HG03457 (cell line): ENCODE data around the gene PCDHGB3.
A peak's percentile ranks its signal among the peaks of the same experiment; 100 is the strongest.
"Not testable (repeated sequence)": the region's sequence is repeated elsewhere in the genome, so short reads cannot be mapped to it uniquely, and the experiment has no call there.

ENCODE experiments used
- ATAC-seq: cut with Tn5 transposase; IDR thresholded peaks from one replicate; pipeline ENCODE4 v1.9.1; 2021; ENCODE audit warnings: moderate number of reproducible peaks; ENCODE audit not compliant: unreplicated experiment

PCDHGB3 gene

DNA sequence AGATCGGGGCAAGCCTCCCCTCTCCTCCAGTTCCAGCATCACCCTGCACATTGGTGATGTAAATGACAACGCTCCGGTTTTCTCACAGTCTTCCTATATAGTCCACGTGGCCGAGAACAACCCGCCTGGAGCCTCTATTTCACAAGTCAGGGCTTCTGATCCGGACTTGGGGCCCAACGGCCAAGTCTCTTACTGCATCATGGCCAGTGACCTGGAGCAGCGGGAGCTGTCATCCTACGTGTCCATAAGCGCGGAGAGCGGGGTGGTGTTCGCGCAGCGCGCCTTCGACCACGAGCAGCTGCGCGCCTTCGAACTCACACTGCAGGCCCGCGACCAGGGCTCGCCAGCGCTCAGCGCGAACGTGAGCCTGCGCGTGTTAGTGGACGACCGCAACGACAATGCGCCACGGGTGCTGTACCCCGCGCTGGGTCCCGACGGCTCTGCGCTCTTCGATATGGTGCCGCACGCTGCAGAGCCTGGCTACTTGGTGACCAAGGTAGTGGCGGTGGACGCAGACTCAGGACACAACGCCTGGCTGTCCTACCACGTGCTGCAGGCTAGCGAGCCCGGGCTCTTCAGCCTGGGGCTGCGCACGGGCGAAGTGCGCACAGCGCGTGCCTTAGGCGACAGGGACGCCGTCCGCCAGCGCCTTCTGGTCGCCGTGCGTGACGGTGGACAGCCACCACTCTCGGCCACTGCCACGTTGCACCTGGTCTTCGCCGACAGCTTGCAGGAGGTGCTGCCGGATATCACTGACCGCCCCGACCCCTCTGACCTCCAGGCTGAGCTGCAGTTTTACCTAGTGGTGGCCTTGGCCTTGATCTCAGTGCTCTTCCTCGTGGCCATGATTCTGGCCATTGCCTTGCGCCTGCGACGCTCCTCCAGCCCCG, 19.4 kb downstream of the PCDHGB3 start:
- no peak for ATAC-seq

DNA sequence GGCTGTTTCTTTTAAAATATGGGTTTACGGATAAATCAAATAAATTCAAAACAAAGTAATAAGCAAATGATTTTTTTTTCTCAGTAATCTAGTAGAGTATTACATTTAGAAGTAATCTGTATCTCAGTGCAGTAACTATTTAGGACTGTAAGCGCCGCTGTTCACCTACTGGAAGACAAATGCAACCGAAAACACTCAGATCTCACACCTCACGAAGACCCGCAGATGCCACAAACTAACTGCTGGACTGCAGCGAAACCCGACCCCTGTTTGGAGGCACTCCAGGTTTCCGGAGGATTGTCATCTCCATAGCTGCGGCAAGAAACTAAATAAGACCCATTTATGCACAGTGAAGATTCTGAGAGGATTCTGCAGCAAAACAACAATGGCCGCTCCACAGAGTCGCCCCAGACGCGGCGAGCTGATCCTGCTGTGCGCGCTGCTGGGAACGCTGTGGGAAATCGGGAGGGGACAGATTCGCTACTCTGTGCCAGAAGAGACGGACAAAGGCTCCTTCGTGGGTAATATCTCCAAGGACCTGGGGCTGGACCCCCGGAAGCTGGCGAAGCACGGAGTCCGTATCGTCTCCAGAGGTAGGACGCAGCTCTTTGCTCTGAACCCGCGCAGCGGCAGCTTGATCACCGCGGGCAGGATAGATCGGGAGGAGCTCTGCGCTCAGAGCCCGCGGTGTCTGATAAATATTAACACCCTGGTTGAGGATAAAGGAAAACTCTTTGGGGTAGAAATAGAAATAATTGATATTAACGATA, 22.6 kb downstream of the PCDHGB3 start, which contains the start of gene PCDHGA8:
Gene PCDHGA8 (plus strand): TSS at position 205 of the 770 bp plus-strand sequence. CDS start 181 bp downstream, at position 386.
- ATAC-seq = no peak

DNA sequence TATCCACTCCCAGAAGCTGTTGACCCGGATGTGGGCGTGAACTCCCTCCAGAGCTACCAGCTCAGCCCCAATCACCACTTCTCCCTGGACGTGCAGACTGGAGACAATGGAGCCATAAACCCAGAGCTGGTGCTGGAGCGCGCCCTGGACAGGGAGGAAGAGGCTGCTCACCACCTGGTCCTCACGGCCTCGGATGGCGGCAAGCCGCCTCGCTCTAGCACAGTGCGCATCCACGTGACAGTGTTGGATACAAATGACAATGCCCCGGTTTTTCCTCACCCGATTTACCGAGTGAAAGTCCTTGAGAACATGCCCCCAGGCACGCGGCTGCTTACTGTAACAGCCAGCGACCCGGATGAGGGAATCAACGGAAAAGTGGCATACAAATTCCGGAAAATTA, 23.2 kb downstream of the PCDHGB3 start:
- ATAC-seq = no peak

DNA sequence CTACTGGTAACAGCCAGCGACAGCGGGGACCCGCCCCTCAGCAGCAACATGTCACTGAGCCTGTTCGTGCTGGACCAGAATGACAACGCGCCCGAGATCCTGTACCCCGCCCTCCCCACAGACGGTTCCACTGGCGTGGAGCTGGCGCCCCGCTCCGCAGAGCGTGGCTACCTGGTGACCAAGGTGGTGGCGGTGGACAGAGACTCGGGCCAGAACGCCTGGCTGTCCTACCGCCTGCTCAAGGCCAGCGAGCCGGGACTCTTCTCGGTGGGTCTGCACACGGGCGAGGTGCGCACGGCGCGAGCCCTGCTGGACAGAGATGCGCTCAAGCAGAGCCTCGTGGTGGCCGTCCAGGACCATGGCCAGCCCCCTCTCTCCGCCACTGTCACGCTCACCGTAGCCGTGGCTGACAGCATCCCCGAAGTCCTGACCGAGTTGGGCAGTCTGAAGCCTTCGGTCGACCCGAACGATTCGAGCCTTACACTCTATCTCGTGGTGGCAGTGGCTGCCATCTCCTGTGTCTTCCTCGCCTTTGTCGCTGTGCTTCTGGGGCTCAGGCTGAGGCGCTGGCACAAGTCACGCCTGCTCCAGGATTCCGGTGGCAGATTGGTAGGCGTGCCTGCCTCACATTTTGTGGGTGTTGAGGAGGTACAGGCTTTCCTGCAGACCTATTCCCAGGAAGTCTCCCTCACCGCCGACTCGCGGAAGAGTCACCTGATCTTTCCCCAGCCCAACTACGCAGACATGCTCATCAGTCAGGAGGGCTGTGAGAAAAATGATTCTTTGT, 24.6 kb downstream of the PCDHGB3 start:
- not testable (repeated sequence) for ATAC-seq

DNA sequence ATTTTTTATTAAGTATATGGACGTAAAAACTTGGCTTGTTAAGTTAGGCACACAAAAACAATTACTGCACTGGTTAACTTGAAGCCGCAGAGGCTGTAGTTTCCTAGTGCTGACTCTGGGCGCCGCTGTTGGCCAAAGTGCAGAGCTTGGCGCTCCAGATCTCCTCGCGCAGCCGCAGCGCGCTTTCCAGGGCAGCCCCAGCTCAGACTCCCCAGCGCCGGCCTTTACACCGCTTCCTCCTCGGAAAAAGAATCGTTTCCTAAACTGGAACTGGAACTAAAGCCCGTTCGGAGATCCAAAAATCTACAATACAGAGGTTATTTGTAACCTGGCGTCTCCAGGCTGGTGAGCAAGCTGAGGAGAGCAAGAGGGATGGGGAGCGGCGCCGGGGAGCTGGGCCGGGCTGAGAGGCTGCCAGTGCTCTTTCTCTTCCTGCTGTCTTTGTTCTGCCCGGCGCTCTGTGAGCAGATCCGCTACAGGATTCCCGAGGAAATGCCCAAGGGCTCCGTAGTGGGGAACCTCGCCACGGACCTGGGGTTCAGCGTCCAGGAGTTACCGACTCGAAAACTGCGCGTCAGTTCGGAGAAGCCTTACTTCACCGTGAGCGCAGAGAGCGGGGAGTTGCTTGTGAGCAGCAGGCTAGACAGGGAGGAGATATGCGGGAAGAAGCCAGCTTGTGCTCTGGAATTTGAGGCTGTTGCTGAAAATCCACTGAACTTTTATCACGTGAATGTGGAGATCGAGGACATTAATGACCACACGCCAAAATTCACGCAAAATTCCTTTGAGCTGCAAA, 27.9 kb downstream of the PCDHGB3 start, which contains the start of gene PCDHGB5:
Gene PCDHGB5 (plus strand): TSS at position 192 of the 796 bp plus-strand sequence. CDS start 181 bp downstream, at position 373.
- not testable (repeated sequence) for ATAC-seq

DNA sequence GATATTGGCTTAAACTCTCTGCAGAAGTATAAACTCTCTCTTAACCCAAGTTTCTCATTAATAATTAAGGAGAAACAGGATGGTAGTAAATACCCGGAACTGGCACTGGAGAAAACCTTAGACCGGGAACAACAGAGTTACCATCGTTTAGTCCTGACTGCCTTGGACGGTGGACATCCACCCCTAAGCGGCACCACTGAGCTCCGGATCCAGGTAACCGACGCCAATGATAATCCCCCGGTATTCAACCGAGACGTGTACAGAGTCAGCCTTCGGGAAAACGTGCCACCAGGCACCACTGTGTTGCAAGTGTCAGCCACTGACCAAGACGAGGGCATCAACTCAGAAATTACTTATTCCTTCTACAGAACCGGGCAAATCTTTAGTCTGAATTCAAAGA, 28.6 kb downstream of the PCDHGB3 start:
- no peak for ATAC-seq

DNA sequence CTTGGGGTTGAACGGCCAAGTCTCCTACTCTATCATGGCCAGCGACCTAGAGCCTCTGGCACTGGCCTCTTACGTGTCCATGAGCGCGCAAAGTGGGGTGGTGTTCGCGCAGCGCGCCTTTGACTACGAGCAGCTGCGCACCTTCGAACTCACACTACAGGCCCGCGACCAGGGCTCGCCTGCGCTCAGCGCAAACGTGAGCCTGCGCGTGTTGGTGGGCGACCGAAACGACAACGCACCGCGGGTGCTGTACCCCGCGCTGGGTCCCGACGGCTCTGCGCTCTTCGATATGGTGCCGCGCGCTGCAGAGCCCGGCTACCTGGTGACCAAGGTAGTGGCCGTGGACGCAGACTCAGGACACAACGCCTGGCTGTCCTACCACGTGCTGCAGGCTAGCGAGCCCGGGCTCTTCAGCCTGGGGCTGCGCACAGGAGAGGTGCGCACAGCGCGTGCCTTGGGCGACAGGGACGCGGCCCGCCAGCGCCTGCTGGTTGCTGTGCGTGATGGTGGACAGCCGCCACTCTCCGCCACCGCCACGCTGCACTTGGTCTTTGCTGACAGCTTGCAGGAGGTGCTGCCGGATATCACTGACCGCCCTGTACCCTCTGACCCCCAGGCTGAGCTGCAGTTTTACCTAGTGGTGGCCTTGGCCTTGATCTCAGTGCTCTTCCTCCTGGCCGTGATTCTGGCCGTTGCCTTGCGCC, 29.7 kb downstream of the PCDHGB3 start:
- no peak for ATAC-seq

DNA sequence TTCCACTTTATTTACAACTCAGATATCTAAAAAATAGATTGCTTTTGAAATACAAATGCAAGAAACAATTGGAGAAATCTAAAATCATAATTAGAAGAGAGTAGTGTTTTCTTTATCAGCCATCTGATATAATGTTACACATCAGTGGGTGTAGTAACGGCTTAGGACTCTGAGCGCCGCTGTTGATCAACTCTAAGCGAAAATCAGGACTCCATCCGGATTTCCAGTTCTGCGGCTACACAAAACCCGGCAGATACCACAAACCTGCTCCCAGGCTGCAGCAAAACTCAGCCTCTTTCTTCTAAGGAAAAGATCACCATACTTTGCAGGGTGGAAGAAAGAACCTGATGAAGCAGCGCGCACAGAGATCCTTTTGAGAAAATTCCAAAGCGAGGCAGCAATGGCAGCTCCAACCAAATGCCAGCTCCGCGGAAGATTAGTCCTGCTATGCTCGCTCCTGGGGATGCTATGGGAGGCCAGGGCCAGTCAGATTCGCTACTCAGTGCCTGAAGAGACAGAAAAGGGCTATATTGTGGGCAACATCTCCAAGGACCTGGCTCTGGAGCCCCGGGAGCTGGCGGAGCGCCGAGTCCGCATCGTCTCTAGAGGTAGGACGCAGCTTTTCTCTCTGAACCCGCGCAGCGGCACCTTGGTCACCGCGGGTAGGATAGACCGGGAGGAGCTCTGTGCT, 32.7 kb downstream of the PCDHGB3 start, which contains the start of gene PCDHGA9:
Gene PCDHGA9 (plus strand): TSS at position 226 of the 691 bp plus-strand sequence. CDS start 175 bp downstream, at position 401.
- no peak for ATAC-seq

DNA sequence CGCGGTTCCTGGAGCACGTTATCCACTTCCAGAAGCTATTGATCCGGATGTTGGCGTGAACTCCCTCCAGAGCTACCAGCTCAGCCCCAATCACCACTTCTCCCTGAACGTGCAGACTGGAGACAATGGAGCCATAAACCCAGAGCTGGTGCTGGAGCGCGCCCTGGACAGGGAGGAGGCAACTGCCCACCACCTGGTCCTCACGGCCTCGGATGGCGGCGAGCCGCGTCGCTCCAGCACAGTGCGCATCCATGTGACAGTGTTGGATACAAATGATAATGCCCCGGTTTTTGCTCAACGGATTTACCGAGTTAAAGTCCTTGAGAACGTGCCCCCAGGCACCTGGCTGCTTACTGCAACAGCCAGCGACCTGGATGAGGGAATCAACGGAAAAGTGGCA, 33.3 kb downstream of the PCDHGB3 start:
- no peak for ATAC-seq

DNA sequence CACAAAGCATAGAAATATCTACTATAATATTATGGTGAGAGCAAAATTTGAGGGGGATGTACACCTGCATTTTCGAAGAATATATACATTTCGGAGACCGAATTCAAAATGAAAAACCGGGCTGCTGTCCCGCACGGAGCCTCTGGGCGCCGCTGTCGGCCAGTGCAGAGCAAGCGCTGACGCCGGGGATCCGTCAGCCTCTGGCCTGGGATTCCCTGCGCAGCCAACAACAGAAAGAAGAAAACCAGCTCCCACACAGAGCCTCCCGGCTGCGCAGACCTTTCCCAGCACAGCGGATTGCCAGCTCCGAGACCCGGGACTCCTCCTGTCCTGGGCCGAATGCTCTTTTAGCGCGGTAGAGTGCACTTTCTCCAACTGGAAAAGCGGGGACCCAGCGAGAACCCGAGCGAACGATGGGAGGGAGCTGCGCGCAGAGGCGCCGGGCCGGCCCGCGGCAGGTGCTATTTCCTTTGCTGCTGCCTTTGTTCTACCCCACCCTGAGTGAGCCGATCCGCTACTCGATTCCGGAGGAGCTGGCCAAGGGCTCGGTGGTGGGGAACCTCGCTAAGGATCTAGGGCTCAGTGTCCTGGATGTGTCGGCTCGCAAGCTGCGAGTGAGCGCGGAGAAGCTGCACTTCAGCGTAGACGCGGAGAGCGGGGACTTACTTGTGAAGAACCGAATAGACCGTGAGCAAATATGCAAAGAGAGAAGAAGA, 37.9 kb downstream of the PCDHGB3 start, which contains the start of gene PCDHGB6:
Gene PCDHGB6 (plus strand): TSS at position 232 of the 716 bp plus-strand sequence. CDS start 182 bp downstream, at position 414.
- ATAC-seq = not testable (repeated sequence)

DNA sequence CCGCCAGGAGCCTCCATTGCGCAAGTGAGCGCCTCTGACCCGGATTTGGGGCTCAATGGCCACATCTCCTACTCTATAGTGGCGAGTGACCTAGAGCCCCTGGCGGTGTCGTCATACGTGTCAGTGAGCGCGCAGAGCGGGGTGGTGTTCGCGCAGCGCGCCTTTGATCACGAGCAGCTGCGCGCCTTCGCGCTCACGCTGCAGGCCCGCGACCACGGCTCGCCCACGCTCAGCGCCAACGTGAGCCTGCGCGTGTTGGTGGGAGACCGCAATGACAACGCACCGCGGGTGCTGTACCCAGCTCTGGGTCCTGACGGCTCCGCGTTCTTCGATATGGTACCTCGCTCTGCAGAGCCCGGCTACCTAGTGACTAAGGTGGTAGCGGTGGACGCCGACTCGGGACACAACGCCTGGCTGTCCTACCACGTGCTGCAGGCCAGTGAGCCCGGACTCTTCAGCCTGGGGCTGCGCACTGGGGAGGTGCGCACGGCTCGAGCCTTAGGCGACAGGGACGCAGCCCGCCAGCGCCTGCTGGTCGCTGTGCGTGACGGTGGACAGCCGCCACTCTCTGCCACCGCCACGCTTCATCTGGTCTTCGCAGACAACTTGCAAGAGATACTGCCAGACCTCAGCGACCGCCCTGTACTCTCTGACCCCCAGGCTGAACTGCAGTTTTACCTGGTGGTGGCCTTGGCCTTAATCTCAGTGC, 39.7 kb downstream of the PCDHGB3 start:
- ATAC-seq = no peak

DNA sequence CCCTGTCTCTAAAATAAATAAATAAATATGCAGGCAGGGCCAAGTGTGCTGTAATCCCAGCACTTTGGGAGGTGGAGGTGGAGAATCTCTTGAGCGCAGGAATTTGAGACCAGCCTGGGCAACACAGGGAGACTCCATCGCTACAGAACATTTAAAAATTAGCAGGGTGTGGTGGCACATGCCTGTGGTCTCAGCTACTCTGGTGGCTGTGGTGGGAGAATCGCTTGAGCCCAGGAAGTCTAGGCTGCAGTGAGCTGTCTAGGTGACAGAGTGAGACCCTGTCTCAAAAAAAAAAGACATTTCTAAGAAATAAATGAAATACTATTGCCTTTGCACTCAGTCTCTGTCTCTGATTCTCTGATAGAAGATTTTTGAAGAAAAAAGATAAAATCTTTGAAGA, 41.5 kb downstream of the PCDHGB3 start:
- ATAC-seq = no peak

DNA sequence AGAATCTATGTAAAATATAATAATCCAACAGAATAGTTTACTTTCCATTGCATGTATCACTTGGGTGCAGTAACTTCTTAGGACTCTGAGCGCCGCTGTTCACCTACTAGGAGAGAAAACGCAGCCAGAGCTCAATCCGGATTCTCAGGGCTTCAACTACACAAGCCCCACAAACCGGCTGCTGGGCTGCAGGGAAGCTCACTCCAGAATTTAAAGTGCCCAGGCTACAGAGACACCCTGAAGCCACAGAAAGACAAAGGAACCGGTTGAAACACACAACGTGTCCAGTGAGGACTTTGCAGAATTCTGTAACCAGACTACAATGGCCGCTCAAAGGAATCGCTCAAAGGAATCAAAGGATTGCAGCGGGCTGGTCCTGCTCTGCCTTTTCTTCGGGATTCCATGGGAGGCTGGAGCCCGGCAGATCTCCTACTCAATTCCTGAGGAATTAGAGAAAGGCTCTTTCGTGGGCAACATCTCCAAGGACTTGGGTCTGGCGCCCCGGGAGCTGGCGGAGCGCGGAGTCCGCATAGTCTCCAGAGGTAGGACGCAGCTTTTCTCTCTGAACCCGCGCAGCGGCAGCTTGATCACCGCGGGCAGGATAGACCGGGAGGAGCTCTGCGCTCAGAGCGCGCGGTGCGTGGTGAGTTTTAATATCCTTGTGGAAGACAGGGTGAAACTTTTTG, 43.0 kb downstream of the PCDHGB3 start, which contains the start of gene PCDHGA10:
Gene PCDHGA10 (plus strand): TSS at position 134 of the 686 bp plus-strand sequence. CDS start 189 bp downstream, at position 323.
- ATAC-seq = peak; percentile 59

DNA sequence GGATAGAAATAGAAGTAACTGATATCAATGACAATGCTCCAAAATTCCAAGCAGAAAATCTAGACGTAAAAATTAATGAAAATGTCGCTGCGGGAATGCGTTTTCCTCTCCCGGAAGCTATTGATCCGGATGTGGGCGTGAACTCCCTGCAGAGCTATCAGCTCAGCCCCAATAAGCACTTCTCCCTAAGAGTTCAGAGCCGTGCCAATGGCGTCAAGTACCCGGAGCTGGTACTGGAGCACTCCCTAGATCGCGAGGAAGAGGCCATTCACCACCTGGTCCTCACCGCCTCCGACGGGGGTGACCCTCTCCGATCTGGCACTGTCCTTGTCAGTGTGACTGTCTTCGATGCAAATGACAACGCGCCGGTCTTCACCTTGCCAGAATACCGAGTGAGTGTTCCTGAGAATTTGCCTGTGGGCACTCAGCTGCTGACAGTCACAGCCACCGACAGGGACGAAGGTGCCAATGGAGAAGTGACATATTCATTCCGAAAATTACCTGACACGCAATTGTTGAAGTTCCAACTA, 43.6 kb downstream of the PCDHGB3 start:
- no peak for ATAC-seq

DNA sequence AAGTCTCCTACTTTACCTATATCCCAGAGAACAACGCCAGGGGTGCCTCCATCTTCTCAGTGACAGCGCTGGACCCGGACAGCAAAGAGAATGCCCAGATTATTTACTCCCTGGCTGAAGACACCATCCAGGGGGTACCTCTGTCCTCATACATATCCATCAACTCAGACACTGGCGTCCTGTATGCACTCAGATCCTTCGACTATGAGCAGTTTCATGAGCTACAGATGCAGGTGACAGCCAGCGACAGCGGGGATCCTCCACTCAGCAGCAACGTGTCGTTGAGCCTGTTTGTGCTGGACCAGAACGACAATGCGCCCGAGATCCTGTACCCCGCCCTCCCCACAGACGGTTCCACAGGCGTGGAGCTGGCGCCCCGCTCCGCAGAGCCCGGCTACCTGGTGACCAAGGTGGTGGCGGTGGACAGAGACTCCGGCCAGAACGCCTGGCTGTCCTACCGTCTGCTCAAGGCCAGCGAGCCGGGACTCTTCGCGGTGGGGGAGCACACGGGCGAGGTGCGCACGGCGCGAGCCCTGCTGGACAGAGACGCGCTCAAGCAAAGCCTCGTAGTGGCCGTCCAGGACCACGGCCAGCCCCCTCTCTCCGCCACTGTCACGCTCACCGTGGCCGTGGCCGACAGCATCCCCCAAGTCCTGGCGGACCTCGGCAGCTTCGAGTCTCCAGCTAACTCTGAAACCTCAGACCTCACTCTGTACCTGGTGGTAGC, 44.7 kb downstream of the PCDHGB3 start:
- not testable (repeated sequence) for ATAC-seq

DNA sequence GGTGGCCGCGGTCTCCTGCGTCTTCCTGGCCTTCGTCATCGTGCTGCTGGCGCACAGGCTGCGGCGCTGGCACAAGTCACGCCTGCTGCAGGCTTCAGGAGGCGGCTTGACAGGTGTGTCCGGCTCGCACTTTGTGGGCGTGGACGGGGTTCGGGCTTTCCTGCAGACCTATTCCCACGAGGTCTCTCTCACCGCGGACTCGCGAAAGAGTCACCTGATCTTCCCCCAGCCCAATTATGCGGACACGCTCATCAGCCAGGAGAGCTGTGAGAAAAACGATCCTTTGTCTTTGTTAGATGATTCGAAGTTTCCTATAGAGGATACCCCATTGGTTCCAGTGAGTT, 45.2 kb downstream of the PCDHGB3 start:
- not testable (repeated sequence) for ATAC-seq
